ENCODE data around the gene ALDH3B1. TPM values are rescaled to one million over a fixed set of nuclear protein-coding genes. Genes with fewer than 3 reads are reported as not detected.

The ALDH3B1 gene
- total and polyA plus RNA-seq, 2 of the 4 experiments (the other 2 are of a cell fraction): 11.8 to 22.8 TPM

- peaks cover 7% of the 10 kb centered on the region for H3K9me1 ChIP-seq (ENCODE audit: insufficient read depth, low read length)
- no peak overlapping the region for H2AK9ac ChIP-seq (replicated peaks; ENCODE audit: low read depth, low read length, poor library complexity)
- no peak overlapping the region for H4K91ac ChIP-seq (ENCODE audit: insufficient read depth, low read depth, low read length)
- POLR2A ChIA-PET (ENCODE audit: unreplicated experiment): no interaction called here
- no peak overlapping the region for H2AFZ ChIP-seq (replicated peaks; ENCODE audit: low read length, poor library complexity)
- H3K27ac ChIP-seq (ENCODE audit: insufficient read depth, low read length): no peak overlapping the region
- no peak overlapping the region for H3K56ac ChIP-seq (ENCODE audit: extremely low read depth, insufficient read depth, low read length)
- H2AK5ac ChIP-seq (ENCODE audit: low read depth, low read length): no peak overlapping the region
- H3K18ac ChIP-seq (ENCODE audit: low read depth, low read length): no peak overlapping the region
- H3K36me3 ChIP-seq (ENCODE audit: control insufficient read depth, insufficient read depth, low read length): peaks cover 26% of the 10 kb centered on the region
- dilution Hi-C loops (cut with HindIII; ENCODE audit: low sequenced_read_pairs, unreplicated experiment) (no loop called here), in situ Hi-C loops (cut with MboI; ENCODE audit: low sequenced_read_pairs) (no loop called here), intact Hi-C loops (cut with micrococcal nuclease) (no loop called here)
- no peak overlapping the region for H2BK5ac ChIP-seq (ENCODE audit: low read depth, low read length, poor library complexity, severe bottlenecking)
- ATAC-seq (ENCODE audit: low read depth) (no peak), DNase-seq (no peak)
- peaks cover 25% of the 10 kb centered on the region for H3K4me1 ChIP-seq (ENCODE audit: control insufficient read depth, insufficient read depth, low read length)
- CTCF ChIA-PET: no interaction called here
- H2BK120ac ChIP-seq (ENCODE audit: low read depth, low read length): no peak overlapping the region
- no peak overlapping the region for H3K9ac ChIP-seq (ENCODE audit: low read depth, low read length)
- no peaks in the 10 kb centered on the region for H3K9me3 ChIP-seq (ENCODE audit: control insufficient read depth, insufficient read depth, low read length)
- no peaks in the 10 kb centered on the region for H3K27me3 ChIP-seq (ENCODE audit: control insufficient read depth, insufficient read depth, low read length)
- no peaks in the 10 kb centered on the region for H4K20me1 ChIP-seq (ENCODE audit: insufficient read depth, low read length)
- no CpG with 5 or more reads among the region's 5 CpGs for WGBS, 2 experiments (ENCODE audit: extremely low coverage in 2 of 2, insufficient read length in 1 of 2)
- no peak overlapping the region for H3K14ac ChIP-seq (replicated peaks; ENCODE audit: low read depth, low read length)
- H3K4me2 ChIP-seq (ENCODE audit: low read depth, low read length): no peak overlapping the region
- H3K4me3 ChIP-seq (ENCODE audit: insufficient read depth, low read depth, low read length): no peak overlapping the region
- no peak overlapping the region for H4K8ac ChIP-seq (ENCODE audit: low read depth in 2 of 2, low read length in 2 of 2)
- H2BK20ac ChIP-seq (ENCODE audit: low read depth, low read length): no peak overlapping the region
- no peak overlapping the region for H2BK15ac ChIP-seq (ENCODE audit: low read depth, low read length)
- no peak overlapping the region for H3K4ac ChIP-seq (ENCODE audit: low read depth, low read length)
- no peak for TF ChIP-seq RCOR1 (IDR thresholded peaks at IDR 0.05; ENCODE audit: insufficient replicate concordance, low read length)
- TF ChIP-seq CEBPB (IDR thresholded peaks at IDR 0.05; ENCODE audit: low read depth, low read length): no peak
- no peak for TF ChIP-seq BHLHE40 (IDR thresholded peaks at IDR 0.05; ENCODE audit: low read depth, low read length)
- no peak for TF ChIP-seq SMC3 (IDR thresholded peaks at IDR 0.05; ENCODE audit: low read depth, low read length)
- no peak for TF ChIP-seq FOS (IDR thresholded peaks at IDR 0.05; ENCODE audit: low read depth, low read length)
- no peak for TF ChIP-seq MAFK (IDR thresholded peaks at IDR 0.05; ENCODE audit: low read depth, low read length)
- no peak for TF ChIP-seq MXI1 (IDR thresholded peaks at IDR 0.05; ENCODE audit: borderline replicate concordance, low read depth, low read length)
- no peak for TF ChIP-seq POLR2A (IDR thresholded peaks at IDR 0.05; ENCODE audit: low read depth, low read length)
- no peak for TF ChIP-seq MAZ (IDR thresholded peaks at IDR 0.05; ENCODE audit: borderline replicate concordance, low read depth, low read length)
- TF ChIP-seq USF2 (IDR thresholded peaks at IDR 0.05; ENCODE audit: low read depth, low read length): no peak
- TF ChIP-seq NFE2L2 (IDR thresholded peaks at IDR 0.05; ENCODE audit: low read depth, low read length): no peak
- TF ChIP-seq CHD1 (IDR thresholded peaks at IDR 0.05; ENCODE audit: low read depth, low read length): no peak
- TF ChIP-seq RAD21 (IDR thresholded peaks at IDR 0.05; ENCODE audit: low read length): no peak
- no peak for TF ChIP-seq ELK1 (IDR thresholded peaks at IDR 0.05; ENCODE audit: borderline replicate concordance, low read depth, low read length)
- TF ChIP-seq RFX5 (IDR thresholded peaks at IDR 0.05; ENCODE audit: low read depth, low read length): no peak
- TF ChIP-seq CTCF (conservative IDR thresholded peaks at IDR 0.05; ENCODE audit: low read depth, low read length): no peak
- BruUV-seq (replicated peaks): no TSS peak
- peaks cover 14 to 28% of the 10 kb centered on the region in 2 experiments; a peak in 2 of 4 replicates for H3K79me1 ChIP-seq (ENCODE audit: low read depth in 1 of 2, low read length in 2 of 2)
- no peak overlapping the region for H4K5ac ChIP-seq (ENCODE audit: low read depth, low read length)
- no peak overlapping the region for H3K23ac ChIP-seq (ENCODE audit: low read depth, low read length)
These were observed 14.4 kb downstream of the ALDH3B1 start for GRCh38 chr11:68024508-68024907.

All from IMR-90 (cell line).